GM12892 (cell line): Measurements from ENCODE around the gene RANBP10.

Experiments used
- POLR2A ChIP-seq: IDR thresholded peaks from 2 replicates; pipeline ENCODE4 v1.6.1; 2011; ENCODE audit warnings: low read depth, low read length, control low read depth
- POLR2AphosphoS5 ChIP-seq: IDR thresholded peaks from 2 replicates; pipeline ENCODE4 v1.6.1; 2011; ENCODE audit warnings: low read depth, low read length, control low read depth
- TAF1 ChIP-seq: IDR thresholded peaks from 2 replicates; pipeline ENCODE4 v1.6.1; 2011; ENCODE audit warnings: low read depth, mild to moderate bottlenecking, control low read depth, low read length, borderline replicate concordance

- TF ChIP-seq TAF1 (no peak), POLR2A (no peak), POLR2AphosphoS5 (no peak)
These were observed 126.1 kb downstream of the RANBP10 start for GRCh38 chr16:67679935-67680897.
